ENCODE results near the gene EXOC7.
A peak's percentile ranks its signal among the peaks of the same experiment; 100 is the strongest.

Gene EXOC7, protein sequence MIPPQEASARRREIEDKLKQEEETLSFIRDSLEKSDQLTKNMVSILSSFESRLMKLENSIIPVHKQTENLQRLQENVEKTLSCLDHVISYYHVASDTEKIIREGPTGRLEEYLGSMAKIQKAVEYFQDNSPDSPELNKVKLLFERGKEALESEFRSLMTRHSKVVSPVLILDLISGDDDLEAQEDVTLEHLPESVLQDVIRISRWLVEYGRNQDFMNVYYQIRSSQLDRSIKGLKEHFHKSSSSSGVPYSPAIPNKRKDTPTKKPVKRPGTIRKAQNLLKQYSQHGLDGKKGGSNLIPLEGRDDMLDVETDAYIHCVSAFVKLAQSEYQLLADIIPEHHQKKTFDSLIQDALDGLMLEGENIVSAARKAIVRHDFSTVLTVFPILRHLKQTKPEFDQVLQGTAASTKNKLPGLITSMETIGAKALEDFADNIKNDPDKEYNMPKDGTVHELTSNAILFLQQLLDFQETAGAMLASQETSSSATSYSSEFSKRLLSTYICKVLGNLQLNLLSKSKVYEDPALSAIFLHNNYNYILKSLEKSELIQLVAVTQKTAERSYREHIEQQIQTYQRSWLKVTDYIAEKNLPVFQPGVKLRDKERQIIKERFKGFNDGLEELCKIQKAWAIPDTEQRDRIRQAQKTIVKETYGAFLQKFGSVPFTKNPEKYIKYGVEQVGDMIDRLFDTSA

DNA sequence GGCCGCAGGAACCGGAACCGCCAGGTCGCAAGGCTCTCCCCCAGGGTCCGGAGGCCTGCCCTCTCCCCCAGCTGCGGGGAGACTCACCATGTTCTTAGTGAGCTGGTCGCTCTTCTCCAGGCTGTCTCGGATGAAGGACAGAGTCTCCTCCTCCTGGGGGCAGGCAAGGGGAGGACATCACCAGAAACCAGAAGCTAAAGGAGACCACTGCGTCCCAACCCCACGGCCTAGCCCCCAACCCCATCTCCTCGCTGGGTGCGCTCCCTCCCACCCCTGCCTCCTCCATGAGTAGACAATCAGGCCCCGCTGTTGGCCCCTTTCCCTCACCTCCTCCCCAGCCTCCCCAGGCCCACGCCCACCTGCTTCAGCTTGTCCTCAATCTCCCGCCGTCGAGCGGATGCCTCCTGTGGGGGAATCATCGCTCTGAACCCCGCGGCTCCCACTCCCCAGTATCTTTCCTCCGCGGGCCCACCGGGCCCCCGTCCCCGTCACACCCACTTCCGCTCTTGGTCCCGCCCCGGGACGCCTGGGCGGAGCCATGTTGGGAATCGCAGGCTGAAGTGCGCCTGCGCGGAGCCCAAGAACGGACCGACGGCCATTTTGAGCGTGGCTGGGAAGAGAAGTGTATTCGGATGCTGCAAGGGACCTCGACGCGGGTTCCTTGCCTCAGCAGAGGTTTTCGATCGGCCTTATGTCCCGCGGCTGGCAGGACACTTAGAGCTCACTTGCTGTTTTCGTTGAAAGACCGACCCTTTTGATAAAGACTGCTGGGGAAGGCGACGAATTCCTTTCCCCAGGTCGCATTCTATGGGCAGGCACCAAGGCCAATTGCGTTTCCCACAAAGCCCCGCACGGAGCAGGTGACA is at the start of gene EXOC7:
EXOC7 (minus strand) TSS at position 514 of the 866 bp plus-strand sequence; CDS start at position 419, 95 bp downstream.
- peak; percentile 94 for DNase-seq (ENCODE audit: low spot score)

- DNase-seq (ENCODE audit: low spot score): no peak
Measured at GRCh38 chr17:76153202-76153601, 49.6 kb upstream of the EXOC7 start.

- no peak for DNase-seq (ENCODE audit: low spot score)
Measured at GRCh38 chr17:76152591-76152990, 49.0 kb upstream of the EXOC7 start.

GRCh38 chr17:76151896-76152454 is 48.4 kb upstream of the EXOC7 start:
- DNase-seq (ENCODE audit: low spot score): no peak

GRCh38 chr17:76150712-76151622 is 47.4 kb upstream of the EXOC7 start:
- no peak for DNase-seq (ENCODE audit: low spot score)

GRCh38 chr17:76149214-76149613 is 45.6 kb upstream of the EXOC7 start:
- no peak for DNase-seq (ENCODE audit: low spot score)

DNA sequence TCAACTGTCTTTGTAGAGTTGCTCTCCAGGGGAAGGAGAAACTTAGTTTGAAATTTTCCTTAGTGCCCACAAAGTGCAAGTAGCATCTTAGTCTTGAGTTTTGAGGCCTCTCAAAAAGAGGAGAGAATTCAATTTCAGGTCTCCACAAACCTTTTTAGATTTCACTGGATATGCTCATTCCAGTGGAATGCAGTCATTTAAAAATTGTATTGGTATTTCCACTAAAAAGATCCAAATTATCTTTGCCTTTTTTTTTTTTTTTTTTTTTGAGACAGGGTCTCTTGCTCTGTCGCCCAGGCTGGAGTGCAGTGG is 44.4 kb upstream of the EXOC7 start:
- no peak for DNase-seq (ENCODE audit: low spot score)

GRCh38 chr17:76147211-76148014 is 43.8 kb upstream of the EXOC7 start:
- no peak for DNase-seq (ENCODE audit: low spot score)

- DNase-seq (ENCODE audit: low spot score): no peak
Measured at GRCh38 chr17:76146053-76146851, 42.7 kb upstream of the EXOC7 start.

DNA sequence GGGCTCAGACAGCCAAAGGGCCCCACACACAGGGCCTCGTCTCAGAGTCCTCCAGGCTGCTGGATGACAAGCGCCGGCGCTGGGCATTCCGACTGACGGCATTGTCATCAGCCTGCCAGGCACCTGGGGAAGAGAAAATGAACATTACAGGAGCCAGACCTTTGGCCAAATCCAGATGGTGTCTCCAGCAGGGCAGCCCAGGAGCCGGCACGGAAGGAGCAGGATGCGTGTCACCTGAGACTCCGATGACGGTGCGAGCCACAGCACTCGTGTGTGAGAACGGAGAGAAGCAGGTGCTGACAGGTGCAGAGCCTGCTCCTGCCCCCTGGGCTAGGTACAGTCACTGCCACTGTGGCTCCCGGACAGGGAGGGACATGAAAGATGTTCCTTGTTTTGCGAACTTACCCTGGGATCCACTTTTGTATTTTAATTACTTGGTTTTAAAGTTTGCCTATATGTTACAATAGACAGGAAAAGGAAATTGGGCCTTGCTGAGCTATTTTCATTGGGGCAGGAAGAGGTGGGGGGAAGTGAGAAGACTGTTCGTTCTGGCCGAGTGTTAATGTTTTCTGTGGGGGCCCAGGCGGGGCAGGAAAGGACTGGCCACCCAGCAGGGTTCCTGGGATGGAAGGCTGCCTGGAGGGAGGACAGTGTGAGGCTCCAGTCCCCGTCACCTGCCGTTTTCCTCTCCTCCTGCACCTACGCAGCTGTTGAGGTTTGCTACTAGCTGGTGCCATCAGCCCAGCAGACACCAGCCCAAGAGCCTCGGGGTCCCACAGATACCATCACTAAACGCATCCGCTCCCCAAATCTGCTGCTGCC is 41.9 kb upstream of the EXOC7 start:
- peak; percentile 19 for DNase-seq (ENCODE audit: low spot score)

GRCh38 chr17:76142585-76143041 is 39.0 kb upstream of the EXOC7 start:
- DNase-seq (ENCODE audit: low spot score): no peak

GRCh38 chr17:76142039-76142584 is 38.5 kb upstream of the EXOC7 start:
- no peak for DNase-seq (ENCODE audit: low spot score)

DNA sequence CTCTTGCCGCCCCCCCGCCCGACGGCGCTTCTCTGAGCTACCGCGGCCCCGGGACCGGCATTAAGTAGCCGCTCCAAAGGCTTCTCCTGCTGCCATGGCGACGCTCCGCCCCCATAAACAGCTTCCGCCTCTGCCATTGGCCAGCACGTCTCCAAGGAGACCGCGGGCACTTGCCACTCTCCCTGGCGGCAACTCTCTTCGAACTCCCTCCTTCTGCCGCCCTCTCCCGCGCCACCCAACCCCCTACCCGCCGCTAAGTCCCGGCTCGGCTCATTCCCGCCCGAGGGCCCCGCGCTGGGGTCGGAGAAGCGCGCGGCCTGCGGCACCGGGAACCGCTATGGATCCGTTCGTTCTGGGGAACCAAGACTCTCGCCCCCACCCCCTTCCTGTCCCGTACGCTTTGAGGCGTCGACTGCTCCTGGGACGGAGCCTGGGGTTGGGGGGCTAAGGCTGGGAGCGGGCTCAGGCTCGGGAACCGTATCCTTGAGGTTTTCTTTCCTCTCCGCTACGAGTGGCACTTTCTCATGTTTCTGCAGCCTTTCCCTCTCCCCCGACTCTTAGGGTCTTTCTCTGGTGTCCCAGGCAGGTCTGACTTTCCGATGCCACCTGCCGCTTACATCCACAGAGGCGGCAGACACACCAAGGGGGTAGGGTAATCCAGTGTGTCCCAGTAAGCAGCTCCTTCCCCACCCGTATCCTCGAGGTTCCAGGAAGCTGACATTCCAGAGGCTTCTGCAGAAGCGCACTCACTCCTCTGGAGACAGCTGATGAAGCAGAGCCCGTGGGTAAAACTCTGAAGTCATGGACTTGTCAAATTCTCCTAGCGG is 37.8 kb upstream of the EXOC7 start, which contains the start of gene FOXJ1:
FOXJ1 (minus strand) TSS at position 34 of the 827 bp plus-strand sequence. CDS start 850 bp downstream, outside the sequence.
- DNase-seq (ENCODE audit: low spot score): peak; percentile 92

- no peak for DNase-seq (ENCODE audit: low spot score)
Measured at GRCh38 chr17:76140661-76141211, 37.1 kb upstream of the EXOC7 start.

GRCh38 chr17:76139801-76140660 is 36.4 kb upstream of the EXOC7 start:
- no peak for DNase-seq (ENCODE audit: low spot score)
